RWPE2 (cell line): ENCODE measurements around the gene ANKRD39.
A peak's percentile ranks its signal among the peaks of the same experiment; 100 is the strongest.

Experiments
- ATAC-seq: fragments of 200-7000 bp; cut with Tn5 transposase; 3 replicates; pipeline ENCODE4 v1.9.1; 2021; ENCODE audit warnings: low read depth
- DNase-seq: peaks from one replicate; pipeline ENCODE4 v3.0.0-alpha.2; 2020; ENCODE audit warnings: low spot score
- H3K27ac ChIP-seq: fragments of 450-650 bp; 2 replicates; pipeline ENCODE4 v1.5.1; 2017; ENCODE audit warnings: mild to moderate bottlenecking; ENCODE audit not compliant: poor library complexity, severe bottlenecking
- H3K27me3 ChIP-seq: fragments of 250-450 bp; sonication (Bioruptor Pico); 2 replicates; pipeline ENCODE4 v1.5.1; 2021; ENCODE audit warnings: mild to moderate bottlenecking, moderate library complexity; ENCODE audit not compliant: insufficient read depth, poor library complexity, severe bottlenecking
- H3K36me3 ChIP-seq: fragments of 250-450 bp; sonication (Bioruptor Pico); 2 replicates; pipeline ENCODE4 v1.5.1; 2020; ENCODE audit warnings: low read depth, mild to moderate bottlenecking, moderate library complexity
- H3K4me1 ChIP-seq: fragments of 250-450 bp; sonication (Bioruptor Pico); 2 replicates; pipeline ENCODE4 v1.5.1; 2021; ENCODE audit warnings: mild to moderate bottlenecking, moderate library complexity; ENCODE audit not compliant: insufficient read depth, poor library complexity, severe bottlenecking
- H3K4me3 ChIP-seq: fragments of 250-450 bp; sonication (Bioruptor Pico); 2 replicates; pipeline ENCODE4 v1.5.1; 2021; ENCODE audit warnings: mild to moderate bottlenecking, moderate library complexity; ENCODE audit not compliant: severe bottlenecking
- H3K9me3 ChIP-seq: fragments of 250-450 bp; sonication (Bioruptor Pico); 2 replicates; pipeline ENCODE4 v1.5.1; 2021; ENCODE audit warnings: mild to moderate bottlenecking, moderate library complexity; ENCODE audit not compliant: severe bottlenecking
- CTCF ChIP-seq: fragments of 450-650 bp; IDR thresholded peaks from one replicate; pipeline ENCODE4 v1.5.1; 2017; ENCODE audit warnings: mild to moderate bottlenecking, moderate library complexity; ENCODE audit not compliant: poor library complexity, severe bottlenecking

Gene ANKRD39

DNA sequence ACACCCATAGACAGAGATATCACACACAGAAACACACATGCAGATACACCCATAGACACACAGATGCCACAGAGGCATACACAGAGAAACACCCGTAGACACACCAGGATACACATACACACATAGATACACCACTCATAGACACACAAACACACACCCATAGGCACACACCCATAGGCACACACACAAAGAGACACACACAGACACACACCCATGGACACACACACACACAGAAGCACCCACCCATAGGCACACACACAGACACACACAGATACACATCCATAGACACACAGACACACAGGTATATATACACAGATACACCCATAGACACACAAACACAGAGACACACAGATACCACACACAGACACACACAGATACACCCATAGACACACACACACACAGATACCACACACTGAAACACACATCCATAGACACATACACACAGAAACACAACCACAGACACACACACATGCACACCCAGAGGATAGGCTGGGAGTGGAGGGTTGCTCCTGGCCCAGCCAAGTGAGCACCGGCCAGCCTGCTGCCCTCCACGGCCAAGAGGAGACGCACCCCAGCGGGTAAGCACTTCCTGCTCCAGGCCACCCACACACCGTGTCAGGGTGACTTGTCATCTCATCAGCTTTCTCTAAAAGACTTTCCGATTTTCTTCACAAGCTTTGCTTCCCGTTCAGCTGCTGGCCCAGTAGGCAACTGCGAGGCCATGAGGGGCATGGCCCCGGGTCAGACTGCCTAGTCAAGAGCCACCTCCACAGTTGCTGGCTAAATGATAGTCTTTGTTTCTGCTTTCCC is 55.8 kb downstream of the ANKRD39 start:
- H3K36me3 ChIP-seq = no peaks in the 10 kb centered on the region; the same call in 1 of the 2 replicates
- ATAC-seq (no peak), DNase-seq (no peak)
- H3K4me1 ChIP-seq = no peaks in the 10 kb centered on the region
- H3K27ac ChIP-seq = no peak overlapping the region
- no peaks in the 10 kb centered on the region for H3K27me3 ChIP-seq
- no peaks in the 10 kb centered on the region for H3K9me3 ChIP-seq
- TF ChIP-seq CTCF = no peak
- H3K4me3 ChIP-seq = no peak overlapping the region

- peak; percentile 89 for ATAC-seq
- DNase-seq = no peak
- Histone ChIP-seq H3K27me3 (no peaks in the 10 kb centered on the region), H3K4me1 (no peaks in the 10 kb centered on the region), H3K36me3 (no peaks in the 10 kb centered on the region; the same call in 1 of the 2 replicates), H3K4me3 (no peak overlapping the region), H3K27ac (no peak overlapping the region), H3K9me3 (no peaks in the 10 kb centered on the region)
- peak; percentile 86 for TF ChIP-seq CTCF
These were observed 56.6 kb downstream of the ANKRD39 start for GRCh38 chr2:96801005-96801785.

DNA sequence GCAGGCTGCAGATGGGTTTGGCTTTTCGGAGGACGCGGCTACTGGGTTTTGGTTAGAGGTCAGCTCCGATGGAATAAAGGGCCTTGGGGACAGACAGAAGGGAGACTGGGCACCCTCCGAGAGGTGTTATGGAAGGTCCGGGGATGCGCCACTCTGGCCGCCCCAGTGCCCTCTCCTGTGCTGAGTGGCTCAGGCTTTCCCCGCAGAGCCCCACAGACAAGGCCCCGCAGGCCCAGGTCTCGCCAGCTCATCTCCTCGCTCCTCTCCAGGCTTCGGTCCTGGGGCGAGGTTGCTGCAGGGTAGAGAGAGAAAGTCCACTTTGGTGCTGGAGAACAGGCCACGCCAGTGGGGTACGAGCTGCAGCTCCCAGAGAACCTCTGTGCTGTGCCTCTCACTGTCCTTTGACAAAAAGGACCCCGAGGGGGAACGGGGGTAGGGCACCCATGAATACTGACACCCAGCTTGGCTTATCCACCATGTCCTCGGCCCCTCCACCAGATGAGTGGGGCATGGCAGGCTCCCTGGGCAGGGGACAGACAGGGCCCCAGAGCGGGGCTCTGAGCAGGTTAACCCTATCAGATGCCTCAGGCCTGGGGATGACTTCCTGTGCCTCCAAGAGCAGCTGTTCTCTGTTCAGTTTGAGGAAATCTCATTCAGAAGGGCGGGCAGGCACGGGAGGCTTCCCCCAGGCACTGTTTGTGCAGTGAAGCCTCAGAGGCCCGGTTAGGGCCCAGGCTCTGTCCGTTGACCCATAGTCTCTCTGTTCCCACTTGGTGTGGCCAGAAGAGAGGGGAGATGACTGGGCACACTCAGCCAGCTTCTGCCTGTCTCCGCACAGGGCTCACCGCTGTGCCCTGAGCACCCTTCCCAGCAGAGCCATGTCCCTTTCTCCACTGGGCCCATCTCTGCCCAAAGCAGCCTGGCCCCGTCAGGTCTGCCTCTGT is 57.5 kb downstream of the ANKRD39 start:
- no peak overlapping the region for H3K27ac ChIP-seq
- peak; percentile 50 for ATAC-seq
- no peaks in the 10 kb centered on the region for H3K4me1 ChIP-seq
- H3K9me3 ChIP-seq = no peaks in the 10 kb centered on the region
- no peaks in the 10 kb centered on the region; the same call in 1 of the 2 replicates for H3K36me3 ChIP-seq
- no peak overlapping the region for H3K4me3 ChIP-seq
- DNase-seq = no peak
- no peak for TF ChIP-seq CTCF
- no peaks in the 10 kb centered on the region for H3K27me3 ChIP-seq

GRCh38 chr2:96799623-96799935 is 58.2 kb downstream of the ANKRD39 start:
- Histone ChIP-seq H3K4me3 (no peak overlapping the region), H3K4me1 (no peaks in the 10 kb centered on the region), H3K27me3 (no peaks in the 10 kb centered on the region), H3K9me3 (no peaks in the 10 kb centered on the region), H3K27ac (no peak overlapping the region), H3K36me3 (no peaks in the 10 kb centered on the region)
- ATAC-seq = no peak
- TF ChIP-seq CTCF = no peak
- no peak for DNase-seq
